GM18517 (cell line): Measurements from ENCODE around the gene MARK3.
A peak's percentile ranks its signal among the peaks of the same experiment; 100 is the strongest.
"Not testable (repeated sequence)": the region's sequence is repeated elsewhere in the genome, so short reads cannot be mapped to it uniquely, and the experiment has no call there.

Experiments used
- ATAC-seq: cut with Tn5 transposase; IDR thresholded peaks from one replicate; pipeline ENCODE4 v1.9.1; 2021; ENCODE audit warnings: mild to moderate bottlenecking, moderate library complexity; ENCODE audit not compliant: unreplicated experiment

The MARK3 gene

GRCh38 chr14:103385152-103385928, at the start of gene MARK3:
Gene MARK3, plus strand, starts transcription at chr14:103385415. Its CDS starts 615 bp downstream, at chr14:103386030.
- peak; percentile 82 for ATAC-seq

GRCh38 chr14:103336191-103336590, 49.0 kb upstream of the MARK3 start:
- ATAC-seq: no peak

GRCh38 chr14:103337794-103338193, 47.4 kb upstream of the MARK3 start:
- no peak for ATAC-seq

DNA sequence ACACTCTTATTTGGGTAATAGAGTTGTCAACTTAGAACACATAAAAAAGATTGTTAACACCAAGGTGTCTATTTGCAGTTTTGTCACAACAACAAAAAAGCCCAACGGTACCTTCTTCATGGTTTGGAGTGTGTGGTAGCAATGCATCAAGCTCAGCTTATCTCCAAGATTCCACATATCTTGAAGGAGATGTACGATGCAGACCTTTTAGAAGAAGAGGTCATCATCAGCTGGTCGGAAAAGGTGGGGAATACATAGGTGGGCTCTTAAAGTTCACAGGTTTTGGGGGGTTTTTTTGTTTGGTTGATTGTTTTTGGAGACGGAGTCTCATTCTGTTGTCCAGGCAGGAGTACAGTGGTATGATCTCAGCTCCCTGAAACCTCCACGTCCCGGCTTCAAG, 45.7 kb upstream of the MARK3 start:
- ATAC-seq: no peak

DNA sequence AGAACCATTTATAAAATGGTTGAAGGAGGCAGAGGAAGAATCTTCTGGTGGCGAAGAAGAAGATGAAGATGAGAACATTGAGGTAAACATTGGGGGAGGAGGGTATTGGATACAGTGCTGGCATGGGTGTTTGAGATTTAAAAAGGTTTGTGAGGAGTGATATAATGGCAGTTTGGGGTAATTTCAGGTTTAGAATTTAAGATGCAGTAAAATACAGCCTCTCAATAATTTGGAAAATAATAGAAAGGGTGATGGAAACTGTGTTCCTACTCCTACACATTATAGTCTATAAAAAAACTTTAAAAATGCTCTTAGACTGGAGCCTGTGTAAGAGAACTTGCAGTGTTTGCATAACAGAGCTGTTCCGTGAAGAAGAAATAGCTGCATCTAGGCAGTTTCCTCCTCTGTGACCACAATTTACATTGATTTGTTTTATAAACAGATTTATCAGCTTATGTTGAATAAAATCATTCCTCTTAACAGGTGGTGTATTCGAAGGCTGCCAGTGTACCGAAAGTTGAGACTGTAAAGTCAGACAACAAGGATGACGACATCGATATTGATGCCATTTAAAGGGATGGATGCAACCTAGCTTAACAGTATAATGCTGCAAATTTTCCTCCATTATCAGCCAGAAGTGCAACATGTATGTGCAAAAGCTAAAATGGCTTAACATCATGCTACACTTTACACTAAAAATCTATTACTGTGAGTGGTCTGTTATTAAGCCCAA, 44.6 kb upstream of the MARK3 start:
- no peak for ATAC-seq

DNA sequence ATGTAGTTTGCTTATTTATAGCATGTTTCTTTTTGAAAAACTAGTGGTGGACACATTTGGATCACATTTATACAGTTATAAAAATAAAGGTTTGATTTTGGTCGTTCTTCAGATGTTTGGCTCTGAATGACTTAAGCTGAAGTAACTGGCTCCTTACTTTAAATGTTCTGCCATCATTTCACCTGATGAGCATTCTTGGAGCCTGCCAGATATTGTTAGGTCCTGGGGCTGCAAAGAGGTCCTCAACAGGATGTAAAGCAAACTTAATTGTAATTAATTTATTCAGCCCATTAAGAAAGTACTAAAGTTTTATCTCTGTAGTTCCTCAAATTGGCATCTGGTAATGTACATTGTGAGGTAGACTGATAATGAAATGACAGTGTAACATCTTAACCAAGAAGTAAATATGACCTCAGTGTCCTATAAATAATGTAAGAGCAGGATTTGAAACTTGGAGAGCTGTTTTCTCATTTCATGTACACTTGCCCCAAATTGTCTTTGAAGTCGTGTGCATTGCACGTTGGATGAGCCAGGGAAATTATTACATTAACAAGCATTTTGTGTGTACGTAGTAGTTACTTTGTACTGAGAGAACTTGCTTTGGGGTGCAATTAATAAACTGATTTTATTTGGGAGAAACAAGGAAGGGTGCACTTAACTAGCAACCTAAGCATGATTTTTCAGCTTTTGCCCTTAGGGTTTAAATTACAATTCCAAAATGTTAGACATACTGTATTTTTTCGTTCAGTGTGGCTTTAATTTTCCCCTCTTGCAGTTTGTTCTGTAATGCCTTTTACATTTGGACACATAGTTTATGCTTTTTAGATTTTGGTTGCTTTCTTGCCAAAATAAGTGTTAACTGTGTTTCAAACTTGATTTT, 43.7 kb upstream of the MARK3 start:
- no peak for ATAC-seq

DNA sequence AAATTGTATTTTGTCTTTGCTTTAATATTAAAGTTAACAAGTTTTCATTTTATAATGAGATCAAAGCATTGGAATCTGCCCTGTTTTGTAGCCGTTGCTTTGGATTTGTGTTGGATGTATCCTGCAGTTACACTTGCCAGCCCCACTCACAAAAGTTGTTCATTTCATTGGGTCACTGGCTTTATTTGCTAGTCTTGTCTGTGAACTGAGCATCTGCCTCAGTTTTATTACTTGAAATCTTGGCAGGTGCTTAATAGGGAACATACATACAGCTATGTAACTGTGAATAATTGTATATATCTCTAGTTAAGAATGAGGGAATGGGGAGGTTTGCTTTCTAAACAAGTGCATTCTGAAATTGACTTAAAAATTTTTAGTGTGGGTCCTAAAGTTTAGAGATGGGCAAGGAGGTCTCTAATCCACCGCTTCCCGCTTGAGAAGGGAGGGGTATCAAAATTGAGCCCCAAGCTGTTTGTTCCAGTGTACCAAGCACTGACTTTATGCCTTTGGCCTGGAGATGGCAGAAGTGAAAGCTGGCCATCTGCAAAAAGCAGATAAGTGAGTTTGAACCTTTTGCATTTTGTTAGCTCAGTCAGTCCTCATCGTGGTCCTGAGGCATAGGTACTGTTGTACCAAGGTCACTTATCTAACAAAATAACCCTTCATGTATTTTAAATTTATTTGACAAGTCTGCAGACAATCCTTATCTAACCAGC, 41.9 kb upstream of the MARK3 start:
- no peak for ATAC-seq

DNA sequence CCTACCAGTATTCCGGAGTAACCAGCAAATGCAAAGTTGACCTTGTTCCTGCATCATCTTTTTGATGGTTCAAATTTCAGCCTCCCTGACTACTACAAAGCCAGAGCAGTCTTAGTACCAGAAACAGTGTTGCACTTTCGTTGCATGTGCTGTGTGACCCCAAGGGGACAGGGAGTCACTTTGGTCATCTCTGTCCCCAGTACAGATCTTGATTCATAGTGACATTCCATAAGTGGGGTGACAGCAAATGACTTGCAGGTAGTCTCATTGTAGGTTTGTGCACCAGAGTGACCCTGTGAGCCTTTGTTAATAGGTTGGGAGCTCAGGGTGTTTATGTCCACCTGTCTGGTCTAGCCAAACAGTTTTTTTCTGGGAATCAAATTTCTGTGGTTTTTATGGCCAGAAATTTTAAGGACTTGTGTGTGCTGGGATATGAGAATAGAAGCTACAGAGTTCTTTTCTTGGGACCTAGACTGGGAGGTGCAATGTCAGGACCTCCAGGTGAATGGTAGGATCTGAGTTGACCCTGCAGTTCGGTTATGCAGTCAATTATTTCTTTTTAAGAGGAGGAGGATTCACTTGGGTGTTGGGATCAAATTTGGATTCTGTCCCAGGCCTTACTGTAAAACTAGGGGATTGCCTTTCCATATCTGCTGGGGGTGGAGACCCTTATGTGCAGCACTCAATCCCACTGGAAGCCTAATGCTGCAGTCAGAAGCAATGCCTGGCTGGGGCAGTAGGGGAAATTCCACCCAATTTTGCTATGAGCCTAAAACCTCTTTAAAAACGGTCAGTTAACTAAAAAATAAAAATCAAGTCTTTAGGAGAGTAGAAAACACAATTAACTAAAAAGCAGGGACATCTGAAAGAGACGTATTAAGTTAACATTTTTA, 41.1 kb upstream of the MARK3 start:
- no peak for ATAC-seq

- no peak for ATAC-seq
Observed at GRCh38 chr14:103346286-103346685, 38.9 kb upstream of the MARK3 start.

DNA sequence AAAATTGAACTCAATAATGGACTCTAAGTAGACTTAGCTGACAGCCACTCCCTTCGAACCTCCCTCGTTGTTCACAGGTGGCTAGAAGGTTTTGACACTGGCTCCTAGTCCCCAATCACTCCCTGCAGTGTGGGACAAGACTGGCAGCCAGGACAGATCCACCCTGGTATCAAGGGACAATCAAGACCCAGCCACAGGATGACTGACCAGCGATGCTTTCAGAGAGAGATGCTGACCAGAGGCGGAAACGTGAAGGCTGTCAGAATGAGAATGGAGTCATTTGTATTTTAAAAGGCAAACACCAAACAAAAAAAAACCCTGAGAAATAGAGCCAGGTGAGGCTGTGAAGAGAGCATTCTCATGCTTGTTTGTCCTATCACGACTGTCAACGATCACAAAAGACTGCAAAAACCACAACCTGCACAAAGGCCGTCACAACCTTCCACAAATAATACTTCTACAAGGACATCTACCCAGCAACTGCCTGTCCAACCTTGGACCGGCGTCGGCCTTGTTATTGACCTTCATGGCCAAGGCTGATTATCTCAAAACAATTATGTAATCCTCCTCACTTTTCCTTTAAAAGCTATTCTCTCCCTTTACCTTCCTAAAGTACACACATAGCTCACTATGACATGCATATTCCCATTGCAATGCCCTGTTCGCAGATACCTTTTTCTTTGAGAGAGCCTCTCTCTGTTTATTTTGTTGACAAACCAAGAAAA, 38.0 kb upstream of the MARK3 start:
- ATAC-seq: no peak

DNA sequence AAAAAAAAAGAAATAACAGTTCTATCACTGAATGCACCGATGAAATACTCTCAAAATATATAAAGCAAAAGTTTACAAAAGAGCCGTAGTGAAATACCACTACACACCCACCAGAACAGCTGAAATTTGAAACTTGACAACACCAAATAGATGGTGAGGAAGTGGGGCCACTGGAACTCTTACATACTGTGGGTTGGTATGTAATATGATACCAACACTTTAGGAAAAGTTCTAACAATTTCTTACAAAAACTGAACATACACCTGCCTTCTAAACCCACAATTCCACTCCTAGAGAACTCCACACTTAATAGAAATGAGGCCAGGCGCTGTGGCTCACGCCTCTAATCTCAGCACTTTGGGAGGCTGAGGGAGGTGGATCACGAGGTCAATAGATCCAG, 37.1 kb upstream of the MARK3 start:
- no peak for ATAC-seq

DNA sequence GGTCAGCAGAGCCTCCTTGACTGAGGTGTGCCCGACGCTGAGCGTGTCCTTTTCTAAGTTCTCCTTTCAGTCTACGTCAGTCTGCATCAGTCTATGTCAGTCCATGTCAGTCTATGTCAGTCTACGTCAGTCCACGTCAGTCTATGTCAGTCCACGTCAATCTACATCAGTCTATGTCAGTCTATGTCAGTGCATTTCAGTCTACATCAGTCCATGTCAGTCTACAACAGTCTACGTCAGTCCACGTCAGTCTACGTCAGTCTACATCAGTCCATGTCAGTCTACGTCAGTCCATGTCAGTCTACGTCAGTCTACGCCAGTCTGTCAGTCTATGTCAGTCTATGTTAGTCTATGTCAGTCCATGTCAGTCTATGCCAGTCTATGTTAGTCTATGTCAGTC, 35.2 kb upstream of the MARK3 start:
- ATAC-seq: no peak

- no peak for ATAC-seq
Observed at GRCh38 chr14:103353362-103353761, 31.9 kb upstream of the MARK3 start.

DNA sequence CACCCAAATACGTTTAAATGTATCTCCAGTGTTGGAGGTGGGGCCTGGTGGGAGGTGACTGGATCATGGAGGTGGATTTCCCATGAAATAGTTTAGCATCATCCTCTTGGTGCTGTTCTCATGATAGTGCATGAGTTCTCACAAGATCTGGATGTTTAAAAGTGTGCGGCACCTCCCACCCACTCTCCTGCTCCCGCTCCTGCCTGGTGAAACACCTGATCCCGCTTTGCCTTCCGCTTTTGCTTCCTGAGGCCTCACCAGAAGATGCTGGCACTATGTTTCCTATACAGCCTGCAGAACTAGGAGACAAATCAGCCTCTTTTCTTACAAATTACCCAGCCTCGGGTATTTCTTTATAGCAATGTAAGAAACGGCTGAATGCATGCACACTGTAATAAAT, 31.1 kb upstream of the MARK3 start:
- ATAC-seq: no peak

GRCh38 chr14:103356024-103356682, 29.1 kb upstream of the MARK3 start:
- ATAC-seq: no peak

DNA sequence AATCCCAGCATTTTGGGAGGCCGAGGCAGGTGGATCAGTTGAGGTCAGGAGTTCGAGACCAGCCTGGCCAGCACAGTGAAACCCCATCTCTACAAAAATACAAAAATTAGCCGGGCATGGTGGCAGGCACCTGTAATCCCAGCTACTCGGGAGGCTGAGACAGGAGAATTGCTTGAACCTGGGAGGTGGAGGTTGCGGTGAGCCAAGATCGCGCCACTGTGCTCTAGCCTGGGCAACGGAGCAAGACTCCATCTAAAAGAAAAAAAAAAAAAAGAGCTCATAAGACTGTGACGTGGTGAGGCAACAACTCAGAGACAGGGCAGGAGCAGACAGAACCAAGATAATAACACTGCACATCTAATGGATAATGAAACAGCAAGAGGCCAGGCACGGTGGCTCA, 27.7 kb upstream of the MARK3 start:
- not testable (repeated sequence) for ATAC-seq

GRCh38 chr14:103360548-103360947, 24.7 kb upstream of the MARK3 start:
- no peak for ATAC-seq

DNA sequence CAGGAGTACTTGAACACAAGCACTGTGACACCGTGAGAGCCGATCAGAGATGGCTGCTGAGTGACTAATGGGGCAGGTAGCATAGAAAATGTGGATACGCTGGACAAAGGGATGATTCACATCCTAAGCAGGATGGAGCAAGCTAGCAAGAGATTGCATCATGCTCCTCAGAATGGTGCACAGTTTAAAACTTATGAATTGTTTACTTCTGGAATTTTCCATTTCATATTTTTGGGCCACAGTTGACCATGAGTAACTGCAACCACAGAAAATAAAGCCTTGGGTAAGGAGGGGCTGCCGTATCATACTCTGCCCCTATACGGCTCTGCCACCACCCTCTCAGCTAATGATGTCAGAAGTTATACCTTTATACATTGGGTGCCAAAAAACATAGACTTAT, 23.3 kb upstream of the MARK3 start:
- no peak for ATAC-seq

DNA sequence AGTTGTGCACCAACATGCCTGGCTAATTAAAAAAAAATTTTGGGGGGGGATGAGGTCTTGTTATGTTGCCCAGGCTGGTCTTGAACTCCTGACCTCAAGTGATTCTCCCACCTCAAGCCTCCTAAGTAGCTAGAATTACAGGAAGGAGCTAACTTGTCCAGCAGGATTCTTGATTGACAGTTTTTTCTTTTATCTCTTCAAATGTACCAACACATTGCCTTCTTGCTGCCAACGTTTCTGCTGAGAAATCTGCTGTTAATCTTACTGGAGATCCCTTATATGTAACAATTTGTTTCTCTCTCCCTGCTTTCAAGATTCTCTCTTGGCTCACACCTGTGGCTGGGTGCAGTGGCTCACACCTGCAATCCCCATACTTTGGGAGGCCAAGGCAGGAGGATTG, 22.4 kb upstream of the MARK3 start:
- ATAC-seq: no peak
